ENCODE results near the gene B3GLCT.

GRCh38 chr13:31208559-31209122 lies 8.9 kb downstream of the B3GLCT start:
- TF ChIP-seq POLR2A (IDR thresholded peaks at IDR 0.05; ENCODE audit: low read depth, low read length) (no peak), POLR2AphosphoS5 (IDR thresholded peaks at IDR 0.05; ENCODE audit: low read depth, low read length) (no peak)
